ENCODE data around the gene NOS1AP.

Gene NOS1AP

DNA sequence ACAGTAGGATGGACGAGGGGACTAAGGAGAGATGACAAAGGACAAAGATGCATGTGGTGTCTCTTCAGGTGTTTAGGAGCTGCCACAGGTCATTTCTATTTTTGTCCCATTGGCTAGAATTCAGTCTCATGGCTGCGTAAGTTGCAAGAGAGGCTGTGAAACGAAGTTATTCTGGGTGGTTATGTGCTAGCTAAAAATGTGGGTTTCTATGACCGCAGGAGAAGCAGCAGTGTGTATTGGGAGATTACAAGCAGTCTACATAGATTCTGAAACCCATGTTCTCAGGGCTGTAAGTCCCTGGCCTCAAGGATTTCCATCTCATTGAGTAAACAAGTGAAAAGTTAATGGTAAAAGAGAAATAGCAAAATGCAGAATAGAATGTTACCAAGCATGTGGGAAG lies 196.5 kb downstream of the NOS1AP start:
- no peak for DNase-seq

GRCh38 chr1:162270016-162270770 lies 200.7 kb downstream of the NOS1AP start:
- DNase-seq, result no peak

DNA sequence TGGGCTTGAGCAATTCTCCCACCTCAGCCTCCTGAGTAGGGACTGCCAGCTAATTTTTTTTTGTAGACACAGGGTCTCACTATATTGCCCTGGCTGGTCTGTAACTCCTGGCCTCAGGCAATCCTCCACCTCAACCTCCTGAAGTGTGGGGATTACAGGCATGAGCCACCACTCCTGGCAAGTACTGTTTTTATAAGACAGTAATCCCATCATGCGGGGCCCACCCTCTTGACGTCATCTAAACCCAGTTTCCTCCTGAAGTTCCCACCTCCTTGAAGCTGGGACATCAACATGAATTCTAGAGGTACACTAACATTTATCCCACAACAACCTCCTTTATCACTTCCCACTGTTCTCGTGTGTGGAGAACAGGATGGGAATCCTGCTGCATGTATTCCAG lies 202.5 kb downstream of the NOS1AP start:
- DNase-seq, result no peak

GRCh38 chr1:162272419-162272818 lies 202.9 kb downstream of the NOS1AP start:
- no peak for DNase-seq

DNA sequence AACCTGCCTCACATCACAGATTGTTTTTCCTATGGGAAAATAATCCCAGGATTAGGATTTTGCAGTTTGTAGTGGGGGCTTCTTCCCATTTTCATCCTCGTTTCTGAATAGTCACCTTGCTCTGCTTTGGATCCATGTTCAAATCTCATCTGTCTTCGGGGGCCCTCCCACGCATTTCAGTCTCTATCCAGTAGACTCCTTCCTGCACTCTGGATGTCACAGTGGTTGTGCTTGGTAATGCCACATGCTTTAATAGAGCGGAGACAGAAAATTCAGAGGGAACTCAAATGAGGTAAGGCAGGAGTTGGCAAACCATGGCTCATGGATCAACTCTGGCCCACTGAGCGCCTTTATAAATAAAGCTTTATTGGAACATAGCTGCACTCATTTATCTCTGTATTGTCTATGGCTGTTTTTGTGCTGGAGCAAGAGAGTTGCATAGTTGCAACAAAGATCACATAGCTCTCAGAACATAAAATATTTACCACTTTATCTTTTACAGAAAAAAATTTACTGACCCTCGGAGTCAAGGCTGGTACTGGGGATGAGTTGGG lies 206.2 kb downstream of the NOS1AP start:
- no peak for DNase-seq

GRCh38 chr1:162276493-162276892 lies 207.0 kb downstream of the NOS1AP start:
- peak; percentile 19 for DNase-seq

- no peak for DNase-seq
Measured at GRCh38 chr1:162279136-162279498, 209.6 kb downstream of the NOS1AP start.

DNA sequence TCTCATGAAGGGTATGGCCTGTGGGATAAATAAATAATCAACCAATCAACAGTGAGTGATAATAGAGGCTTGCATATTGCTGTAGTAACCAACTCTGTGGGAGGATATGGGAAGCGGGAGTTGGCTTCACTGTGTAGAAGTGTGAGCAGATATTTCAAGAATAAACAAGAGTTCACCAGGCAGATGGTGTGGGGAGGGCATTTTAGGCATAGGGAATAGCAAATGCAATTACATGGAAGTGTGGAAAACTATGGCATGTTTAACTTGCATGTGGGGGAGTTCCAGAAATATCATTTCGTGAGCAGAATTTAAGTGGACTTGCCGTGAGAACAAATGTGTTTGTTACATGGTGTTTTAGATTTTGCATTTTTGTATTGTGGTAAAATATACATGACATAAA lies 211.9 kb downstream of the NOS1AP start:
- DNase-seq, result no peak

DNA sequence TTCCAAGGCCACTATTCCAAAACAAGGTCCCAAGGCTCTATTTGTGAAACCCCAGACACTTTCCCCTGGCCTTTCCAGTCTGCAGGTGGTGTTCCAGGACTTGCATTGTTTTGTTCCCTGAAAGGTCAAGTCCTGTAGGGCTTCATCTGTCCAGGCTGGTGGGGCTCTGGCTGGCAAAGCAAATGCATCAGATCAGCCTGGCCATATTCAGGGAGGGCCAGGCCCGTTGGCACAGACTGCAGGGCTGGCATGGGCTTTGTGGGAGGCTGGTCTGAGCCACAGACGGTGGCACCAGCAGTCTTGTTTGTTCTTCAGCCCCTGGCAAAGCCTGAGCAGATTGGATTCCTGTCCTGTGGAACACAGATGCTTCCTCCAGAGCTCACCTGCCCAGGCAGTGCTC lies 214.2 kb downstream of the NOS1AP start:
- DNase-seq, result no peak

GRCh38 chr1:162284206-162284955 lies 214.9 kb downstream of the NOS1AP start:
- no peak for DNase-seq

- no peak for DNase-seq
Measured at GRCh38 chr1:162285149-162285561, 215.7 kb downstream of the NOS1AP start.

DNA sequence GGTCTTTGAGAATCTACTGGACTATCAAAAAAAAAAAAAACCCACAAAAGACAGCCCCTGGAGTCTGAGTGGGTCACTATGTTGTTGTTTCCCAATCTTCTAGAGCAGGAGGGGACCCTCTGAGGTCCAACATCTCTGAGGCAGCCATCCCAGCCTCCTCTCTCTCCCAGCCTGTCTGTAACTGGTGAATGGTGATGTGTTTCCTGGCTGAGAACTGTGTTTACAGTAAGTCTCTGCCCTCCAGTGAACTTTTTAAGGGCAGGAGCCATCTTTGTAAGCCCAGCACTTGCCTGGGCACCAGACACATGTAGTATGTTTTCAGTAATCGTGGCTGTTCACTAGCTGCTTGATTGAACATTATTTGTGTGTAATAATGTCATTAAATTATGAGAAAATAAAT lies 221.5 kb downstream of the NOS1AP start:
- DNase-seq, result no peak

DNA sequence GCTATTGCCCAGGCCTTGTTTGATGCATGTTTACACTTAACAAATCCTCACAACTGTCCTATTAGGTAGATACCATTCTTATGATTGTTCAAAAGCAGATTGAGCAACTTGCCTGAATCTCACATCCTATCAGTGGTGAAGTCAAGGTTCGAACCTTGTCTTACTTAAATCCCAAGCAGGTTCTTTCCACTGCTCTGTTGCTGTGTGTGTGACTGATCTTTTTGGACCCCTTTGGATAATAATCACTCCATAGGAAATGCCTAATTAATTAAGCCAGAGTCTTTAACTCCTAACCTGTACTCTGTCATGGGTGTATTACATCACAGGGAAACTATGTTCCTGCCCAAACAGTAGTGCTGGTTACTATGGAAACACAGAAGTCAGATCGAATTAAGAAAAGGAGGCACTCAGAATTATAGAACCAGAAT lies 222.9 kb downstream of the NOS1AP start:
- peak; percentile 43 for DNase-seq

DNA sequence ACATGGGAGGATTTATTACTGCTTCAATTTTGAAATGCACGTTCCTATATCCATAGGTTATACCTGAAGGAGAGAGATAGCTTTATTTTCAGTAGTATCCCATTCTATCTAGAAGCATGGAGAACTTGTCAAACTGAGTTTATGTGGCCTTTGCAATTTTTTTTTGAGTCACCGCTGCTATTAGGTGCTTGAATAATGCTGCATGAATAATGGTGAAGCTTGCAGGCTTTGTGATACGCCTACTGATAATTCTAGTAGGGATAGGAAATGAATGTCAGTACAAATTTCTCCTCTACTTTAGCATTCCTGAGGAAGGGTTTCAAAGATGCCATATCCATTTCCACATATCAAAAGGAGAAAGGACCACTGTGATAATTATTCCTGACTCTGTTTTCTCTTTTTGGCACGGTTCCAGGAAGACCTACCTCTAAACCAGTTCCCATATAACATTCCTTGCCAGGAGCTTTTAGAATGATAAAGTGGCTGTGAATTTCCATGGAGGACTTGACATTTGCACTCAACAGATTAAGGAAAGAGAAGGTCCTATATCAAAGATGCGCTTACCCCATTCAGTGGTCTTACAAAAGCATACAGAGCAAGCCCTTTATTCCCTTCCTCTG lies 223.7 kb downstream of the NOS1AP start:
- no peak for DNase-seq

GRCh38 chr1:162294015-162294414 lies 224.5 kb downstream of the NOS1AP start:
- no peak for DNase-seq

DNA sequence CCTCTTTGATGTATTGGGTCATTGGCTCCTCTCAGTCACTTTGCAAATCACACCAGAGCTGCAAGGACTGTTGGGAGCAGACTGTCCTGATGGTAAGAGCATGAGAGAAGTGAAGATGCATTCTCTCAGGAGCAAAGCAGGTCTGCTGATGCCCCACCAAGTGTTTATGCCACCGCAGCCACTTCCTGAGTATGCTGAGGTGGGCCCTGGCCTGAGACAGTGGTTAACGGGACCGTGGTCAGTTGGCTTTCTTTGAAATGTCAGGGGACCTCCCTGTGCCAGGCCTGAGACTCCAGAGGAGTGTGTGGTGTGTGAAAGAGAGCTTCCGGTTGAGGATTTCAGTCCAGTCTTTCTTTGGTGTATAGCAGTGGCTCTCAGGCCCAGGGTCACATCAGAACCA lies 227.7 kb downstream of the NOS1AP start:
- DNase-seq, result no peak

DNA sequence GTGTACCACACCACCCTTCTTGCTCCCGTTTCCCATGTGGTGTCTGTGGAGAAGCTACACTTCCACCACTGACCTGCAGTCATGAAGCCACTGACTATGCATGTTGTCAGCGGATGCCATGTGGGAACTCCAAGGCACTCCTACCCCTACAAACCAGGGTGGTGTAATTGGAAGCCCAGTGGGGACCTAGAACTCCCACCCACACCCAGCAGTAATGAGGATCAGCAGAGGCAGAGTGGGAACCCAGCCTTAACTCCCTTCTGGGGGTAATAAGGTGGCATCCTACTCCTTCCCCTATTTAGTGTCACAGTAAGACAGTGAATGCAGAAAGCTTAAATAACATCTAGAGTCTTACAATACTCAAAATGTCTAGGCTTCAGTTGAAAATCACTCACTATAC lies 228.8 kb downstream of the NOS1AP start:
- no peak for DNase-seq

DNA sequence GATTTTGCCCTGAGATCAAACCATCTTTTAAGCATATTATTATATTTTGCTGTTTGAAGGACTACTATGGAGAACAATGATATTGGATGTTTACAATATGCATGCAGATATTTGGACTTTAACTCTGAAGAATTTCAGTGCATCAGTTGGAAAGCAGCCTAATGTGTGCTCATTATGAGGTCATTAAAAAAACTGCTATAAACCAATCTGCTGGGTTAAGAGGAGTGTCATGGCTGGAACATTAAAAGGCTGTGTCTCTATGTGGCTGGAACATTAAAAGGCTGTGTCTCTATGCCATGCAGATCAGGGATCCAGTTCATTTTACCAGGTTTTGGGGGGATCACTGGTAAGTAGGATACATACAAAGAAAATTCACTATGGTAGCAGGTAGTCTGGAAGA lies 229.5 kb downstream of the NOS1AP start:
- DNase-seq, result peak; percentile 40

DNA sequence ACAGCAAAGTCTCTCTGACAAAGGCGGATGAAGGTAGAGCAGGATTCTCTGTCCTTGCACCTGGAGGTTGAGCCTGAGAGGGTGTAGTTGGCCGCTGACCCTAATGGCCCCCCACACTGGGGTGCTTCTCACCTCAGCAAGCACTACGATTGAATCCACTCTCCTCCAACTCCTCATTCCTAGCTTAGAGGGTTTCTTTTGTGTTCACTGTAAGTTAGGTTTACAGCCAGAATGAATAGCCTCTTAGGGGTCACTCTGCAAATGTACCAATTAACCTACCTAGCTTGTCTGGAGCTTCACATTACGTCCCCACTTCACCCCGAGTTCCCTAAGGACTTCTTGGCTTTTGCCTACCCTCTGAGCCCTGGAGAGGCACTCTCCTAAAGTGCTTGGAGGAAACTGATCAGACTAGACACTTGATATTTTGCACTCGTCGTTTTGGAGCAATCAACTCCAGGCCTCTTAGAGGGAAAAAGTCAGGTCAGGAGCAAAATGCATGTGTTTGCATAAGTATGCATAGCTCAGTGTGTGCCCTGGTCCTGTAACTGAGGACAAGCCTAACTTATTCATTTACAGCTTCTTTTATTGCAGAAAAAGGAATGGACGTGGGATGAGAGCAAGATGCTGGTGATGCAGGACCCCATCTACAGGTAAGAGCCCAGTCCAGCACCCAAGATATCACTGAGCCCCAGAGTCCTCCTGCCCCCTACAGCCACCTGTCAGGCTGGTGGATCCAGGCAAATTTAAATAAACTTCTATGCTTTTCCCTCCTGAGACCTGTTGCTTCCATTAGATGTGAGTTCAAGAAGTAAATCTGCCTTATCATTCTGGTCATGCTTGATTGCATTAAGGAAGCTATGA lies 230.8 kb downstream of the NOS1AP start:
- DNase-seq, result no peak

GRCh38 chr1:162301696-162302095 lies 232.2 kb downstream of the NOS1AP start:
- no peak for DNase-seq

DNA sequence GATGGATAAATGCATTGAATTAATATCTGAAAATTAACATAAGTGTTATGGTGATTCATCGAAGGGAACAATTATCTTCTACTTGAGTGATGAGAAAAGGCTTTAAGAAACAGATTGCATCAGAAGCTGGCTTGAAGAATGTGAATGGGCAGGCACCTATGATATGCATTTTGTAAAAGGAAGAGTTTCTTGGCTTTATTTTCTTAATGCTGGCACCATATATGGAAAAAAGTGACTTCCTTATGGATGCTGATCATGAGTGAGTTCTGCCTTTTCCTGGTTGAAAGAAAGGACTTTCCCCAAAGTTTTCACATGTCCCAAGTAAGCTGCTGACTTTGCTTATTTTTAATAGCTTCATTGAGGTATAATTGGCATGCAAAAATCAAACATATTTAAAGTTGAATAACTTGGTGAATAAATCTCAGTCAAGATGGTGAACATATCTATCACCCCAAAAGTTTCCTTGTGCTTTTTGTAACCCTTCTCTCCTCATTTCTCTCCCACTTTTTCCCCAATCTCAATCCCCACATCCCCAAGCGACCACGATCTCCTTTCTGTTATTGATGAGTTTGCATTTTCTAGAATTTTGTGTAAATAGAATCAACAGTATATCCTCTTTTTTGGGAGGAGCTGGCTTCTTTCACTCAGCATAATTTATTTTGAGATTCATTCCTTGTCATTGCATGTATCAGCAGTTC lies 233.0 kb downstream of the NOS1AP start:
- DNase-seq, result peak; percentile 16

DNA sequence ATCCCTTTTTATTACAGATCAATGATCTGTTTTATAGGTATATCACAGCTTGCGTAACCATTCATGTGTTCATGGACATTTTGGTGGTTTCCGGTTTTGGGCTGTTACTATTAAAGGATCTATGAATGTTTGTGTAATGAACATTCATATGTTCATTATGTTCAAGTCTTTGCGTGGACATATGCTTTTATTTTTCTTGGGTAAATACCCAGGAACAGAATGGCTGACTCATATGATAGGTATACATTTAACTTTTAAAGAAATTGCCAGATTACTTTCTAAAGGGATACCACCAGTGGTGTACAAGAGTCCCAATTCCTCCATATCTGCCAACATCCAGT lies 233.5 kb downstream of the NOS1AP start:
- peak; percentile 85 for DNase-seq

All from HCEC 1CT (cell line).